ENCODE results near the gene GRB2. TPM values are rescaled to one million over a fixed set of nuclear protein-coding genes. Genes with fewer than 3 reads are reported as not detected.

Gene GRB2
- total and polyA plus RNA-seq, 10 of the 15 experiments (the other 5 are each of a cell fraction or from before 2014, with no cell fraction given): 113 to 268 (median 158) TPM

DNA sequence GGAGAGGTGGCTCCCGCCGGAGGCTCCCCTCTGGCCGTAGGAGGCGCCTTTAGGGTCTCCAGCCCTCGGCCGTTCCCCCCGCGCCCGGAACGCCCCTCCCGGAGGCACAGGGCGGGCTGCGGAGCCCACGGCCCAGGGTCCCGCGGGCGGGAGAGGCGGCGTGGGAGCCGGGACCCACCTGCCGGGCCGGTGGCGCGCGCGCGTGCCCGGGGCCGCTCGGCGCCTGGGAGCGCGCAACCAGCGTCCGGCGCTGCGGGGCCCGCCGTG, 134.6 kb downstream of the GRB2 start, which contains the start of gene MIF4GD (continued):
- TF ChIP-seq, protein P1, sequence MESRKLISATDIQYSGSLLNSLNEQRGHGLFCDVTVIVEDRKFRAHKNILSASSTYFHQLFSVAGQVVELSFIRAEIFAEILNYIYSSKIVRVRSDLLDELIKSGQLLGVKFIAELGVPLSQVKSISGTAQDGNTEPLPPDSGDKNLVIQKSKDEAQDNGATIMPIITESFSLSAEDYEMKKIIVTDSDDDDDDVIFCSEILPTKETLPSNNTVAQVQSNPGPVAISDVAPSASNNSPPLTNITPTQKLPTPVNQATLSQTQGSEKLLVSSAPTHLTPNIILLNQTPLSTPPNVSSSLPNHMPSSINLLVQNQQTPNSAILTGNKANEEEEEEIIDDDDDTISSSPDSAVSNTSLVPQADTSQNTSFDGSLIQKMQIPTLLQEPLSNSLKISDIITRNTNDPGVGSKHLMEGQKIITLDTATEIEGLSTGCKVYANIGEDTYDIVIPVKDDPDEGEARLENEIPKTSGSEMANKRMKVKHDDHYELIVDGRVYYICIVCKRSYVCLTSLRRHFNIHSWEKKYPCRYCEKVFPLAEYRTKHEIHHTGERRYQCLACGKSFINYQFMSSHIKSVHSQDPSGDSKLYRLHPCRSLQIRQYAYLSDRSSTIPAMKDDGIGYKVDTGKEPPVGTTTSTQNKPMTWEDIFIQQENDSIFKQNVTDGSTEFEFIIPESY (IDR thresholded peaks at IDR 0.05): no peak
- 0 out of 2 replicates have a peak, but pooled peaks have one; percentile 3 for TF ChIP-seq CHD2 (IDR thresholded peaks at IDR 0.05; ENCODE audit: borderline replicate concordance, low read depth, low read length)
- TF ChIP-seq, protein P2, sequence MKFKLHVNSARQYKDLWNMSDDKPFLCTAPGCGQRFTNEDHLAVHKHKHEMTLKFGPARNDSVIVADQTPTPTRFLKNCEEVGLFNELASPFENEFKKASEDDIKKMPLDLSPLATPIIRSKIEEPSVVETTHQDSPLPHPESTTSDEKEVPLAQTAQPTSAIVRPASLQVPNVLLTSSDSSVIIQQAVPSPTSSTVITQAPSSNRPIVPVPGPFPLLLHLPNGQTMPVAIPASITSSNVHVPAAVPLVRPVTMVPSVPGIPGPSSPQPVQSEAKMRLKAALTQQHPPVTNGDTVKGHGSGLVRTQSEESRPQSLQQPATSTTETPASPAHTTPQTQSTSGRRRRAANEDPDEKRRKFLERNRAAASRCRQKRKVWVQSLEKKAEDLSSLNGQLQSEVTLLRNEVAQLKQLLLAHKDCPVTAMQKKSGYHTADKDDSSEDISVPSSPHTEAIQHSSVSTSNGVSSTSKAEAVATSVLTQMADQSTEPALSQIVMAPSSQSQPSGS (IDR thresholded peaks at IDR 0.05; ENCODE audit: low read length): no peak
- no peak for TF ChIP-seq ZNF274 (IDR thresholded peaks at IDR 0.05; ENCODE audit: insufficient read depth, insufficient read length)
- TF ChIP-seq HSF1 (IDR thresholded peaks at IDR 0.05; ENCODE audit: low read depth, low read length): no peak
- TF ChIP-seq JUNB (IDR thresholded peaks at IDR 0.05): no peak
- no peak for TF ChIP-seq ZSCAN29 (IDR thresholded peaks at IDR 0.05)
- no peak for TF ChIP-seq CBFB (IDR thresholded peaks at IDR 0.05; ENCODE audit: low read depth)
- TF ChIP-seq YY1 (IDR thresholded peaks at IDR 0.05; ENCODE audit: low read depth, low read length): no peak
- no peak for TF ChIP-seq CTCF (IDR thresholded peaks at IDR 0.05 in 2 of 3, conservative IDR thresholded peaks at IDR 0.05 in 1 of 3; ENCODE audit: control insufficient read depth in 2 of 3, extremely low read depth in 1 of 3, insufficient read depth in 1 of 3, low read depth in 3 of 3, low read length in 3 of 3)
- no peak for TF ChIP-seq IRF4 (IDR thresholded peaks at IDR 0.05; ENCODE audit: low read depth, low read length)
- TF ChIP-seq PAX8 (IDR thresholded peaks at IDR 0.05): no peak
- no peak for TF ChIP-seq USF1 (IDR thresholded peaks at IDR 0.05; ENCODE audit: borderline replicate concordance, extremely low read length, insufficient read depth, low read depth, low read length)
- TF ChIP-seq TAF1 (IDR thresholded peaks at IDR 0.05; ENCODE audit: borderline replicate concordance, low read depth, low read length): peak; percentile 22; the same call in 1 of the 2 replicates
- no peak for TF ChIP-seq MYB (IDR thresholded peaks at IDR 0.05; ENCODE audit: borderline replicate concordance, low read depth, low read length)
- no peak for TF ChIP-seq HCFC1 (IDR thresholded peaks at IDR 0.05; ENCODE audit: low read length)
- TF ChIP-seq, protein P3, sequence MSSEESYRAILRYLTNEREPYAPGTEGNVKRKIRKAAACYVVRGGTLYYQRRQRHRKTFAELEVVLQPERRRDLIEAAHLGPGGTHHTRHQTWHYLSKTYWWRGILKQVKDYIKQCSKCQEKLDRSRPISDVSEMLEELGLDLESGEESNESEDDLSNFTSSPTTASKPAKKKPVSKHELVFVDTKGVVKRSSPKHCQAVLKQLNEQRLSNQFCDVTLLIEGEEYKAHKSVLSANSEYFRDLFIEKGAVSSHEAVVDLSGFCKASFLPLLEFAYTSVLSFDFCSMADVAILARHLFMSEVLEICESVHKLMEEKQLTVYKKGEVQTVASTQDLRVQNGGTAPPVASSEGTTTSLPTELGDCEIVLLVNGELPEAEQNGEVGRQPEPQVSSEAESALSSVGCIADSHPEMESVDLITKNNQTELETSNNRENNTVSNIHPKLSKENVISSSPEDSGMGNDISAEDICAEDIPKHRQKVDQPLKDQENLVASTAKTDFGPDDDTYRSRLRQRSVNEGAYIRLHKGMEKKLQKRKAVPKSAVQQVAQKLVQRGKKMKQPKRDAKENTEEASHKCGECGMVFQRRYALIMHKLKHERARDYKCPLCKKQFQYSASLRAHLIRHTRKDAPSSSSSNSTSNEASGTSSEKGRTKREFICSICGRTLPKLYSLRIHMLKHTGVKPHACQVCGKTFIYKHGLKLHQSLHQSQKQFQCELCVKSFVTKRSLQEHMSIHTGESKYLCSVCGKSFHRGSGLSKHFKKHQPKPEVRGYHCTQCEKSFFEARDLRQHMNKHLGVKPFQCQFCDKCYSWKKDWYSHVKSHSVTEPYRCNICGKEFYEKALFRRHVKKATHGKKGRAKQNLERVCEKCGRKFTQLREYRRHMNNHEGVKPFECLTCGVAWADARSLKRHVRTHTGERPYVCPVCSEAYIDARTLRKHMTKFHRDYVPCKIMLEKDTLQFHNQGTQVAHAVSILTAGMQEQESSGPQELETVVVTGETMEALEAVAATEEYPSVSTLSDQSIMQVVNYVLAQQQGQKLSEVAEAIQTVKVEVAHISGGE (CRISPR knock-in tag; IDR thresholded peaks at IDR 0.05): no peak
- TF ChIP-seq NFYA (IDR thresholded peaks at IDR 0.05; ENCODE audit: borderline replicate concordance, low read depth, low read length): no peak
- no peak for TF ChIP-seq NFIC (IDR thresholded peaks at IDR 0.05; ENCODE audit: low read depth, low read length)
- peak in 1 of 2 experiments; percentile 6; a peak in 1 of 4 replicates for TF ChIP-seq SRF (IDR thresholded peaks at IDR 0.05; ENCODE audit: low read depth in 2 of 2, low read length in 2 of 2)
- TF ChIP-seq SUZ12 (IDR thresholded peaks at IDR 0.05; ENCODE audit: unreplicated experiment): no peak

Measured in GM12878 (cell line).